SK-N-SH (cell line): ENCODE data around the gene TP53BP2. TPM values are rescaled to one million over a fixed set of nuclear protein-coding genes. Genes with fewer than 3 reads are reported as not detected.
A peak's percentile ranks its signal among the peaks of the same experiment; 100 is the strongest.

Source experiments
- CTCF ChIA-PET: fragments of 300-600, 350-600 bp; formaldehyde crosslinking; extraction: SDS; loops from one replicate; lab custom pipeline; 2021; lab: Yijun Ruan, JAX
- POLR2A ChIA-PET: fragments of 350-600 bp; sonication (Branson Sonifier 250); formaldehyde crosslinking; extraction: SDS; loops from one replicate; lab custom pipeline; 2020; ENCODE audit warnings: antibody characterized with exemption, inconsistent platforms; lab: Yijun Ruan, JAX
- DNase-seq: peaks from one replicate; pipeline ENCODE4 v3.0.0; 2012
- H2AFZ ChIP-seq: fragments of 200-600 bp; sonication (generic); 2 replicates; pipeline ENCODE4 v1.8.1; 2016; ENCODE audit warnings: antibody characterized with exemption, mild to moderate bottlenecking, low read depth
- H3F3A ChIP-seq: fragments of 200-600 bp; sonication (generic); replicated peaks from 2 replicates; pipeline ENCODE3; 2016; ENCODE audit warnings: antibody characterized with exemption, mild to moderate bottlenecking; ENCODE audit not compliant: insufficient read depth
- H3K27ac ChIP-seq, 2 experiments: fragments of 200-500 bp in 1 of 2; fragments of 200-600 bp in 1 of 2; sonication (Bioruptor generic) in 1 of 2; sonication (generic), shearing (Covaris generic) in 1 of 2; 2 replicates each; pipeline versions ENCODE4 v1.5.1 to v1.6.1; 2014 to 2016; ENCODE audit warnings: low read depth in 2 of 2, inconsistent platforms in 1 of 2, low read length in 1 of 2, mild to moderate bottlenecking in 1 of 2, mixed read lengths in 1 of 2
- H3K27me3 ChIP-seq: fragments of 200-600 bp; sonication (generic), shearing (Covaris generic); 2 replicates; pipeline ENCODE4 v1.6.1; 2016; ENCODE audit warnings: mixed run types; ENCODE audit not compliant: insufficient read depth
- H3K36me3 ChIP-seq, 2 experiments: fragments of 200-500 bp in 1 of 2; fragments of 200-600 bp in 1 of 2; sonication (Bioruptor generic) in 1 of 2; sonication (generic) in 1 of 2; replicated peaks in 1 of 2; 2 replicates each; pipeline versions ENCODE3 to v1.5.1; 2014 to 2016; ENCODE audit warnings: low read length in 1 of 2, mild to moderate bottlenecking in 1 of 2; ENCODE audit not compliant: insufficient read depth in 2 of 2, control insufficient read depth in 1 of 2
- H3K4me1 ChIP-seq, 2 experiments: fragments of 200-500 bp in 1 of 2; fragments of 200-600 bp in 1 of 2; sonication (Bioruptor generic) in 1 of 2; sonication (generic), shearing (Covaris generic) in 1 of 2; 2 replicates each; pipeline versions ENCODE4 v1.5.1 to v1.6.1; 2014 to 2016; ENCODE audit warnings: low read depth in 1 of 2, low read length in 1 of 2, mixed run types in 1 of 2; ENCODE audit not compliant: insufficient read depth in 2 of 2, control insufficient read depth in 1 of 2
- H3K4me2 ChIP-seq: fragments of 200-600 bp; sonication (generic), shearing (Covaris generic); 2 replicates; pipeline ENCODE4 v1.6.1; 2017; ENCODE audit warnings: mixed run types
- H3K4me3 ChIP-seq, 2 experiments: fragments of 200-500 bp in 1 of 2; fragments of 200-600 bp in 1 of 2; sonication (Bioruptor generic) in 1 of 2; sonication (generic), shearing (Covaris generic) in 1 of 2; 2 replicates each; pipeline versions ENCODE4 v1.5.1 to v1.8.1; 2014 to 2016; ENCODE audit warnings: low read depth in 2 of 2, inconsistent platforms in 1 of 2, low read length in 1 of 2, mild to moderate bottlenecking in 1 of 2, mixed read lengths in 1 of 2, moderate library complexity in 1 of 2
- H3K79me2 ChIP-seq: fragments of 200-600 bp; sonication (generic); 2 replicates; pipeline ENCODE4 v1.8.1; 2017; ENCODE audit warnings: mild to moderate bottlenecking; ENCODE audit not compliant: insufficient read depth
- H3K9ac ChIP-seq: fragments of 200-600 bp; sonication (generic); 2 replicates; pipeline ENCODE4 v1.6.1; 2017; ENCODE audit warnings: mixed run types
- H3K9me2 ChIP-seq: fragments of 200-600 bp; sonication (generic); 2 replicates; pipeline ENCODE4 v1.6.1; 2017; ENCODE audit warnings: mixed run types
- H3K9me3 ChIP-seq: fragments of 200-600 bp; sonication (generic); 2 replicates; pipeline ENCODE4 v1.6.1; 2017; ENCODE audit warnings: mixed run types, mild to moderate bottlenecking, moderate library complexity
- H4K20me1 ChIP-seq: fragments of 200-600 bp; sonication (generic); 2 replicates; pipeline ENCODE4 v1.6.1; 2017; ENCODE audit warnings: mild to moderate bottlenecking, mixed run types; ENCODE audit not compliant: insufficient read depth
- CTCF ChIP-seq: fragments of 200-600 bp; sonication (generic); IDR thresholded peaks from 2 replicates; pipeline ENCODE4 v1.6.1; 2017; ENCODE audit warnings: antibody characterized with exemption, mild to moderate bottlenecking, moderate library complexity
- ELF1 ChIP-seq: IDR thresholded peaks from 2 replicates; pipeline ENCODE4 v1.4.0; 2012
- FOXM1 ChIP-seq: IDR thresholded peaks from 2 replicates; pipeline ENCODE4 v1.4.0; 2012; ENCODE audit warnings: low read depth, mild to moderate bottlenecking
- JUND ChIP-seq: IDR thresholded peaks from 2 replicates; pipeline ENCODE4 v1.4.0; 2012
- MAX ChIP-seq: IDR thresholded peaks from 2 replicates; pipeline ENCODE4 v1.4.0; 2012; ENCODE audit warnings: low read depth
- PBX3 ChIP-seq: IDR thresholded peaks from 2 replicates; pipeline ENCODE4; 2012
- RCOR1 ChIP-seq: fragments of 150-350 bp; IDR thresholded peaks from 2 replicates; pipeline ENCODE4 v1.6.1; 2017; ENCODE audit warnings: antibody characterized with exemption, low read length
- REST ChIP-seq: IDR thresholded peaks from 2 replicates; pipeline ENCODE4 v1.6.1; 2012; ENCODE audit warnings: mild to moderate bottlenecking, low read depth, low read length, moderate library complexity
- USF2 ChIP-seq: fragments of 150-350 bp; IDR thresholded peaks from 2 replicates; pipeline ENCODE4 v1.6.1; 2017; ENCODE audit warnings: antibody characterized with exemption, low read length, low read depth, borderline replicate concordance
- WGBS: methylation state at CpG from one replicate; pipeline ENCODE4 v1.1.6; 2017; ENCODE audit warnings: low lambda C conversion rate; 5-methylcytosine and 5-hydroxymethylcytosine counted together
- polyA plus RNA-seq, 3 experiments: library from polyadenylated mRNA; depleted of rRNA; stranded (reverse); fragments of >200 nt; gene quantifications; 2 replicates each; pipeline ENCODE4 v1.2.3, GENCODE V29; 2012

Gene TP53BP2
- polyA plus RNA-seq, 1 of the 3 experiments (the other 2 are of a cell fraction): 11.4 TPM

GRCh38 chr1:223835754-223836153, 10.0 kb downstream of the TP53BP2 start:
- Histone ChIP-seq H4K20me1 (peaks cover 65% of the 10 kb centered on the region), H3K9ac (0 out of 2 replicates have a peak overlapping the region, but pooled peaks have one; percentile 23), H3K9me2 (no peaks in the 10 kb centered on the region), H3K27me3 (no peaks in the 10 kb centered on the region), H3K4me3 (no peak overlapping the region), H3F3A (peaks cover 23% of the 10 kb centered on the region), H2AFZ (no peak overlapping the region), H3K36me3 (no peaks in the 10 kb centered on the region), H3K4me2 (peak overlapping the region; percentile 35), H3K27ac (peak overlapping the region in 1 of 2 experiments; percentile 98; a peak in 2 of 4 replicates), H3K79me2 (peaks cover 90% of the 10 kb centered on the region), H3K4me1 (peaks cover 22 to 55% of the 10 kb centered on the region in 2 experiments), H3K9me3 (no peaks in the 10 kb centered on the region)
- DNase-seq: no peak
- ChIA-PET CTCF (interaction anchor here (3.6 kb wide), 1 partner anchor 10 kb away, joined by 17 read pairs; the partner anchor contains the start of gene TP53BP2), POLR2A (no interaction called here)
- WGBS: 96% methylated on average over 2 of the region's 2 CpGs
- no peak for TF ChIP-seq JUND
- no peak for TF ChIP-seq RCOR1
- TF ChIP-seq ELF1: no peak
- TF ChIP-seq MAX: no peak
- TF ChIP-seq PBX3: no peak
- TF ChIP-seq CTCF: no peak
- no peak for TF ChIP-seq REST
- no peak for TF ChIP-seq USF2
- TF ChIP-seq FOXM1: no peak
